GM12873 (cell line): ENCODE results near the gene TMC1.

ENCODE experiments used
- CTCF ChIP-seq: IDR thresholded peaks from 2 replicates; pipeline ENCODE4 v1.5.1; 2012; ENCODE audit warnings: low read depth, mild to moderate bottlenecking, moderate library complexity, low read length, control low read depth; ENCODE audit not compliant: insufficient read depth; ENCODE audit errors: missing control alignments

TMC1 gene

GRCh38 chr9:72883875-72884274 is 362.5 kb downstream of the TMC1 start:
- no peak for TF ChIP-seq CTCF

GRCh38 chr9:72884508-72884907 is 363.1 kb downstream of the TMC1 start:
- TF ChIP-seq CTCF, result no peak
